Liver (tissue), 3 donors: Measurements from ENCODE around the gene UBR4.

Experiments
- ATF3 ChIP-seq: IDR thresholded peaks from 2 replicates; pipeline ENCODE4 v1.6.1; 2016; ENCODE audit warnings: antibody characterized with exemption
- CTCF ChIP-seq: fragments of 150-350 bp; IDR thresholded peaks from 2 replicates; pipeline ENCODE4 v1.5.1; 2017; ENCODE audit warnings: improper control_type of control experiment, low read depth, low read length; ENCODE audit not compliant: missing input control
- GABPA ChIP-seq, 2 donors: IDR thresholded peaks in 1 of 2; conservative IDR thresholded peaks in 1 of 2; 2 replicates each; pipeline ENCODE4 v1.6.1; 2016; ENCODE audit warnings: antibody characterized with exemption in 2 of 2, mild to moderate bottlenecking in 1 of 2, moderate library complexity in 1 of 2
- JUND ChIP-seq, 2 donors: IDR thresholded peaks; 2 replicates each; pipeline ENCODE4 v1.6.1; 2016; ENCODE audit warnings: antibody characterized with exemption in 2 of 2
- MAX ChIP-seq: IDR thresholded peaks from 2 replicates; pipeline ENCODE4 v1.6.1; 2016; ENCODE audit warnings: antibody characterized with exemption
- RAD21 ChIP-seq, 2 donors: IDR thresholded peaks; 2 replicates each; pipeline ENCODE4 v1.6.1; 2016; ENCODE audit warnings: antibody characterized with exemption in 2 of 2, mild to moderate bottlenecking in 2 of 2
- REST ChIP-seq: IDR thresholded peaks from 2 replicates; pipeline ENCODE4 v1.6.1; 2016; ENCODE audit warnings: antibody characterized with exemption, mild to moderate bottlenecking
- SP1 ChIP-seq: IDR thresholded peaks from 2 replicates; pipeline ENCODE4 v1.6.1; 2018; ENCODE audit warnings: antibody characterized with exemption, mild to moderate bottlenecking
- TAF1 ChIP-seq: conservative IDR thresholded peaks from 2 replicates; pipeline ENCODE4 v1.6.1; 2016; ENCODE audit warnings: antibody characterized with exemption, mild to moderate bottlenecking
- YY1 ChIP-seq: IDR thresholded peaks from 2 replicates; pipeline ENCODE4 v1.6.1; 2016; ENCODE audit warnings: antibody characterized with exemption, mild to moderate bottlenecking
- donor health status: healthy.
- donor health status: healthy.

GRCh38 chr1:19204446-19205266 is 5.4 kb downstream of the UBR4 start:
- no peak for TF ChIP-seq TAF1
- no peak for TF ChIP-seq CTCF
- no peak for TF ChIP-seq REST
- no peak for TF ChIP-seq MAX
- TF ChIP-seq ATF3 = no peak
- TF ChIP-seq SP1 = no peak
- TF ChIP-seq YY1 = no peak
- no peak for TF ChIP-seq RAD21 (IDR thresholded peaks at IDR 0.05)
- no peak for TF ChIP-seq GABPA (IDR thresholded peaks at IDR 0.05 in 1 of 2, conservative IDR thresholded peaks at IDR 0.05 in 1 of 2)
- TF ChIP-seq JUND (IDR thresholded peaks at IDR 0.05) = no peak
